Stimulated activated CD4-positive, alpha-beta T cell treated with anti-CD3 and anti-CD28 coated beads, TNF-alpha, amount 100 ng/mL, for 24 hours (primary cell): ENCODE results near the gene H19.

ENCODE experiments used
- DNase-seq, 3 experiments: peaks; one replicate each; pipeline ENCODE4 v3.0.0-alpha.2; 2020; ENCODE audit warnings: low read depth in 3 of 3

Gene H19

DNA sequence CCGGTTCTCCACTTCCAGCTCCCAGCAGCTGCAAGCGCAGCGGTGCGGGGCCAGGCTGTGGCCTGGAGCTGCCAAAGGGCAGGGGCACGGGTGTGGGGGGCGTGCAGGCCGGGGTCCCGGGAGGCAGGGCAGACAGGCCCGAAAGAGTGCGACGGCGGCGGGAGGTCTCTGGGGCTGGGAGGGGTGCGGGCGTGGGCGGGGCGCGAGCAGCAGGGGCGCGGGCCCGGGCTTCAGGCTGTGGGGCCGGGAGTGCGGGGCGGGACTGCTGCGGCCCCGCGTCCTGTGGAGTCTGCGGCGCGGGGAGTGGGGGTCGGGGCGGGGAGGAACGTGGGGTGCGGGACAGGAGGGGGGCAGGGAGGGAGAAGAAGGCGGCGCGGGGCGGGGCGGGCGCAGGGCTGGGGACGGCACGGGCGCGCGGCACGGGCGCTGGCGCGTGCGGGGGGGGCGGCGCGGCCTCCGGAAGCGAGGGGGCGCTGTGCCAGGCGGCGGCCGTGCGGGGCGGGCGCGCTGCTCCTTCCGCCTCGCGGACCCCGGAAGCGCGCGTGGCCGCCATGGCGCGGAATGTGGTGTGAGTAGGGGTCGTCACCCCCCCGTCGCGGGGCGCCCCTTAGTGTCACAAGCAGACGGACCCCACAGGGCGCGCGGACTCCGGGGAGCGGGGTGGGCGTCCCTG lies 50.7 kb downstream of the H19 start, which contains the start of gene MRPL23:
TSS of gene MRPL23 (plus strand) at position 521 of the 673 bp plus-strand sequence. CDS start at position 552, 31 bp downstream.
- peak in 2 of 3 experiments; percentile 24 to 40 for DNase-seq
